HCT116 (cell line): Measurements from ENCODE around the gene MCTS1. TPM values are rescaled to one million over a fixed set of nuclear protein-coding genes. Genes with fewer than 3 reads are reported as not detected.

Source experiments
- ATAC-seq: fragments of 200-7000 bp; cut with Tn5 transposase; 2 replicates; pipeline ENCODE4 v1.9.1; 2020; ENCODE audit warnings: mild to moderate bottlenecking, moderate library complexity
- BruUV-seq: library from RNA; stranded (reverse); fragments of 400-500 nt; replicated peaks from 2 replicates; lab custom pipeline; 2021; lab: Mats Ljungman, UMichigan
- CTCF ChIA-PET: fragments of 300-600 bp; sonication (Branson Sonifier 250); formaldehyde crosslinking; loops from one replicate; lab custom pipeline; 2021; ENCODE audit warnings: antibody characterized with exemption; lab: Charles Lee
- POLR2A ChIA-PET: fragments of 300-600, 350-600 bp; sonication (Branson Sonifier 250); formaldehyde crosslinking; loops from one replicate; lab custom pipeline; 2021; ENCODE audit warnings: antibody characterized with exemption; lab: Charles Lee
- RAD21 ChIA-PET, 2 experiments: fragments of 300-600 bp; sonication (Branson Sonifier 250); formaldehyde crosslinking; loops; one replicate each; lab custom pipeline; 2023; ENCODE audit warnings: low total read pairs in 2 of 2; ENCODE audit not compliant: uncharacterized antibody in 2 of 2, unreplicated experiment in 2 of 2, low non-redundant PET in 1 of 2; lab: Charles Lee
- DNase-seq: peaks from one replicate; pipeline ENCODE4 v3.0.0-alpha.2; 2010; ENCODE audit warnings: low read depth, low spot score
- H2AFZ ChIP-seq: fragments of 200-600 bp; shearing (Covaris generic), sonication (generic); 2 replicates; pipeline ENCODE4 v1.6.1; 2017; ENCODE audit warnings: low read depth, mixed run types, mixed read lengths, antibody characterized with exemption, low read length; ENCODE audit not compliant: poor library complexity, severe bottlenecking
- H3K27ac ChIP-seq: 2 replicates; pipeline ENCODE4 v1.5.1; 2012; ENCODE audit warnings: low read depth, low read length
- H3K27me3 ChIP-seq: fragments of 200-600 bp; sonication (generic); 2 replicates; pipeline ENCODE4 v1.6.1; 2016; ENCODE audit warnings: mixed run types, low read length, mixed read lengths; ENCODE audit not compliant: insufficient read depth
- H3K36me3 ChIP-seq, 2 experiments: fragments of 200-500 bp in 1 of 2; fragments of 200-600 bp in 1 of 2; sonication (Bioruptor generic) in 1 of 2; sonication (generic) in 1 of 2; 2 replicates each; pipeline versions ENCODE4 v1.5.1 to v1.6.1; 2014 to 2016; ENCODE audit warnings: low read length in 2 of 2, inconsistent platforms in 1 of 2, mixed read lengths in 1 of 2, mixed run types in 1 of 2; ENCODE audit not compliant: insufficient read depth in 2 of 2, control insufficient read depth in 1 of 2
- H3K4me1 ChIP-seq, 2 experiments: fragments of 200-600 bp in 1 of 2; sonication (generic) in 1 of 2; 2 replicates each; pipeline versions ENCODE4 v1.5.1 to v1.6.1; 2012 to 2017; ENCODE audit warnings: low read length in 2 of 2, inconsistent platforms in 1 of 2, mild to moderate bottlenecking in 1 of 2, mixed read lengths in 1 of 2, mixed run types in 1 of 2, moderate library complexity in 1 of 2; ENCODE audit not compliant: insufficient read depth in 2 of 2, control insufficient read depth in 1 of 2
- H3K4me2 ChIP-seq: fragments of 200-600 bp; sonication (generic); 2 replicates; pipeline ENCODE4 v1.6.1; 2017; ENCODE audit warnings: mixed run types, low read length, mixed read lengths
- H3K4me3 ChIP-seq, 2 experiments: fragments of 200-600 bp in 1 of 2; sonication (generic) in 1 of 2; replicated peaks in 1 of 2; 2 replicates each; pipeline ENCODE4 v1.5.1; 2011 to 2016; ENCODE audit warnings: low read length in 2 of 2, control low read depth in 1 of 2, low read depth in 1 of 2, mild to moderate bottlenecking in 1 of 2, mixed read lengths in 1 of 2, mixed run types in 1 of 2
- H3K79me2 ChIP-seq: fragments of 200-600 bp; sonication (generic); 2 replicates; pipeline ENCODE4 v1.6.1; 2017; ENCODE audit warnings: mild to moderate bottlenecking, mixed run types, low read length, moderate library complexity, mixed read lengths; ENCODE audit not compliant: insufficient read depth
- H3K9ac ChIP-seq: fragments of 200-600 bp; sonication (generic); 2 replicates; pipeline ENCODE4 v1.6.1; 2016; ENCODE audit warnings: low read length, mixed read lengths
- H3K9me2 ChIP-seq: fragments of 200-600 bp; sonication (generic), shearing (Covaris generic); 2 replicates; pipeline ENCODE4 v1.6.1; 2017; ENCODE audit warnings: mixed run types, mild to moderate bottlenecking, moderate library complexity; ENCODE audit not compliant: insufficient read depth
- H3K9me3 ChIP-seq, 2 experiments: fragments of 200-500 bp in 1 of 2; fragments of 200-600 bp in 1 of 2; sonication (Bioruptor generic) in 1 of 2; sonication (generic) in 1 of 2; 2 replicates each; pipeline ENCODE4 v1.6.1; 2014 to 2017; ENCODE audit warnings: low read length in 2 of 2, mixed read lengths in 2 of 2, inconsistent platforms in 1 of 2, low read depth in 1 of 2, mild to moderate bottlenecking in 1 of 2, mixed run types in 1 of 2, moderate library complexity in 1 of 2; ENCODE audit not compliant: control insufficient read depth in 1 of 2, insufficient read depth in 1 of 2
- H4K20me1 ChIP-seq: fragments of 200-600 bp; sonication (generic), shearing (Covaris generic); 2 replicates; pipeline ENCODE4 v1.6.1; 2017; ENCODE audit warnings: mixed run types, mild to moderate bottlenecking, moderate library complexity; ENCODE audit not compliant: insufficient read depth
- CEBPB ChIP-seq: IDR thresholded peaks from 2 replicates; pipeline ENCODE4 v1.6.1; 2012; ENCODE audit warnings: low read depth
- CTCF ChIP-seq, 3 experiments: fragments of 200-600 bp in 1 of 3; sonication (generic) in 1 of 3; IDR thresholded peaks in 2 of 3; conservative IDR thresholded peaks in 1 of 3; 2 replicates each; pipeline ENCODE4 v1.5.1; 2012 to 2017; ENCODE audit warnings: low read depth in 2 of 3, low read length in 2 of 3, antibody characterized with exemption in 1 of 3, borderline replicate concordance in 1 of 3, control low read depth in 1 of 3, mild to moderate bottlenecking in 1 of 3, mixed read lengths in 1 of 3, mixed run types in 1 of 3, moderate library complexity in 1 of 3; ENCODE audit not compliant: insufficient read depth in 1 of 3
- ELF1 ChIP-seq: IDR thresholded peaks from 2 replicates; pipeline ENCODE4 v1.6.1; 2012; ENCODE audit warnings: low read depth, borderline replicate concordance
- EZH2 ChIP-seq: fragments of 200-600 bp; sonication (generic); IDR thresholded peaks from 2 replicates; pipeline ENCODE4 v1.6.1; 2017; ENCODE audit warnings: antibody characterized with exemption, mixed run types
- POLR2A ChIP-seq: IDR thresholded peaks from 2 replicates; pipeline ENCODE4 v1.7.0; 2011; ENCODE audit warnings: borderline replicate concordance; ENCODE audit not compliant: insufficient read depth, insufficient read length; ENCODE audit errors: extremely low read depth
- RAD21 ChIP-seq: IDR thresholded peaks from 2 replicates; pipeline ENCODE4 v1.6.1; 2012; ENCODE audit warnings: low read depth, mild to moderate bottlenecking
- SRF ChIP-seq: IDR thresholded peaks from 2 replicates; pipeline ENCODE4 v1.6.1; 2012; ENCODE audit warnings: low read depth
- YY1 ChIP-seq: IDR thresholded peaks from 2 replicates; pipeline ENCODE4 v1.6.1; 2011; ENCODE audit warnings: low read length, low read depth, moderate library complexity, mild to moderate bottlenecking; ENCODE audit not compliant: insufficient replicate concordance; ENCODE audit errors: extremely low read depth
- ZBTB33 ChIP-seq: IDR thresholded peaks from 2 replicates; pipeline ENCODE4 v1.6.1; 2011; ENCODE audit warnings: mild to moderate bottlenecking, low read length, moderate library complexity; ENCODE audit not compliant: insufficient replicate concordance; ENCODE audit errors: extremely low read depth
- ZFX ChIP-seq: fragments of 450-650 bp; IDR thresholded peaks from 2 replicates; pipeline ENCODE4 v1.6.1; 2017
- intact Hi-C: fragments of 100-400 bp; cut with micrococcal nuclease; formaldehyde crosslinking; loops from 2 replicates; pipeline ENCODE4 v1.10.0; 2022
- total RNA-seq: library from RNA; stranded (reverse); gene quantifications from one replicate; pipeline ENCODE4 v1.2.1, GENCODE V29; 2021; ENCODE audit not compliant: unreplicated experiment

MCTS1 gene
- total RNA-seq, 1 experiment from 2014 or later: 49.5 TPM

- H3K27ac ChIP-seq: no peak overlapping the region
- H3K4me1 ChIP-seq: no peaks in the 10 kb centered on the region
- intact Hi-C loops: no loop called here
- DNase-seq: no peak
- no TSS peak for BruUV-seq
- no peak overlapping the region for H3K9ac ChIP-seq
- H3K27me3 ChIP-seq: no peaks in the 10 kb centered on the region
- TF ChIP-seq ZBTB33 (no peak), CEBPB (no peak), SRF (no peak), ZFX (no peak), RAD21 (no peak), ELF1 (no peak), POLR2A (no peak), YY1 (no peak), EZH2 (no peak), CTCF (IDR thresholded peaks at IDR 0.05 in 2 of 3, conservative IDR thresholded peaks at IDR 0.05 in 1 of 3; ENCODE audit: borderline replicate concordance in 1 of 3, insufficient read depth in 1 of 3, low read depth in 2 of 3, low read length in 2 of 3) (no peak)
- TF ChIP-seq, all 23 proteins: peak for 0
- Histone ChIP-seq H3K4me3 (no peak overlapping the region), H3K79me2 (no peaks in the 10 kb centered on the region), H3K36me3 (no peaks in the 10 kb centered on the region), H3K9me2 (no peaks in the 10 kb centered on the region), H4K20me1 (no peaks in the 10 kb centered on the region), H3K9me3 (no peaks in the 10 kb centered on the region), H3K4me2 (no peak overlapping the region), H2AFZ (no peak overlapping the region)
- ChIA-PET POLR2A (no interaction called here), RAD21 (no interaction called here), CTCF (no interaction called here)
- no peak for ATAC-seq
These were observed 35.9 kb upstream of the MCTS1 start for GRCh38 chrX:120568035-120568434.
